Effector CD8-positive, alpha-beta T cell (primary cell): ENCODE results near the gene TFEB.

ENCODE experiments used
- DNase-seq: peaks from one replicate; lab custom pipeline; 2025; lab: John Stamatoyannopoulos, UW

The TFEB gene

DNA sequence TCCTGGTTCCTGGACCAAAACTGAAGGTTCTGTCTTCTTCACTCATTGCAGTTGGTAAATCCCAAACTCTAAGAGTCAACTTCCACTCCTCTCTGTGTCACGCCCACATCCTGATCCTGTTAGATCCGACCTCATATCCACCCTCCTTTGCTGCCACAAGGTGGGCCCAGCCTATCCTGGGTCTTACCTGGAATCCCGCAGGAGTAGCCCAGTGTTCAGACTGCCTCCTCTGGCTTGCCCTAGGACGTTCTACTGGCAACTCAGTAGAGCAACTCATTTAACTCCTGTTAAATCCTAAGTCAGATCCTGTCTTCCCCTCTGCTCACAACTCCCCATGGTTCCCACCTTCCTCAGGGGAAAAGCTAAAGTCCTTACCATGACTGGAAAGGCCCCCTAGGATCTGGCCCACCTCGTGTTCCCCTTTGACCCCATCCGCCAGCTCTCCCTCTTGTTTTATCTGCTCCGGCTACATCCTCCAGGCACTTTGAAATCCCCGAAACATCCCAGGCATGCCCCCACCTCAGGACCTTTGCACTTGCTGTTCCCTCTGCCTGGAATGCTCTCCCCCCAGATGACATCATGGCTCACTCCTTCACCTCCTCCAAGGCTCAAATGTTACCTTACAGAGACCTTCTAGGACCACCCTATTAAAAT, 43.9 kb downstream of the TFEB start:
- no peak for DNase-seq

DNA sequence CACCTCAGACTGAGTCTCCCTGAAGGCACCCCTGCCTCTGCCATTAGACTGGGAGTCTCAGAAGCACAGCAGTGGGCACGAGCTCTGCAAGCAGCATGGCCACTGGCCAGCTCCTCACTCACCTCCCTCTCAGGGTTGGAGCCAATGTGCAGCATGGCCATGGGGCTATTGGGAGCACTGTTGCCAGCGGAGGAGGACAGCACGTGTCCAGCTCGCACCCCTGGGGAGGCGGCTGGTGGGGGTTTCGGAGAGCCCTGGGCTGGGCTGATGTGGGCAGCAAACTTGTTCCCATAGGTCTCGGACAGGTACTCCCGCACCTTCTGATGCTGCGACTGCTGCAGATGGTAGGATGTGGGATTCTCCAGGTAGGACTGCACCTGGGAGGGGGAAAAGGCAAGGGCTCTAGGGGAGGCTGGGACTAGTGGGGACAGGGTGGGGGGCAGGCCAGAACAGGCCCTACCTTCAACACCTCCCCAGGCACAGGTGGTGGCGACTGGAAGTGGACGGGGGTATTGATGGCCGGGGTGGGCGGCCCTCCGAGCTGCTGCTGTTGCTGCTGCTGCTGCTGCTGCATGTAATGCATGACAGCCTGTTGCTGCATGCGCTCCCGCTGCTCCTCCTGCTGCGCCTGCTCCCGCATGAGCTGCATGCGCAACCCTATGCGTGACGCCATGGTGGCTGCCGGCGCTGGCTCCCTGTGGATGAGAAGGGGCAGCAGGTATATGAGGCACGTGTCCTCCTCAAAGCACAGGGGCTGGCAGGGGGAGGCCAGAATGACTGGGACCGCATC, 44.7 kb downstream of the TFEB start:
- DNase-seq: no peak

DNA sequence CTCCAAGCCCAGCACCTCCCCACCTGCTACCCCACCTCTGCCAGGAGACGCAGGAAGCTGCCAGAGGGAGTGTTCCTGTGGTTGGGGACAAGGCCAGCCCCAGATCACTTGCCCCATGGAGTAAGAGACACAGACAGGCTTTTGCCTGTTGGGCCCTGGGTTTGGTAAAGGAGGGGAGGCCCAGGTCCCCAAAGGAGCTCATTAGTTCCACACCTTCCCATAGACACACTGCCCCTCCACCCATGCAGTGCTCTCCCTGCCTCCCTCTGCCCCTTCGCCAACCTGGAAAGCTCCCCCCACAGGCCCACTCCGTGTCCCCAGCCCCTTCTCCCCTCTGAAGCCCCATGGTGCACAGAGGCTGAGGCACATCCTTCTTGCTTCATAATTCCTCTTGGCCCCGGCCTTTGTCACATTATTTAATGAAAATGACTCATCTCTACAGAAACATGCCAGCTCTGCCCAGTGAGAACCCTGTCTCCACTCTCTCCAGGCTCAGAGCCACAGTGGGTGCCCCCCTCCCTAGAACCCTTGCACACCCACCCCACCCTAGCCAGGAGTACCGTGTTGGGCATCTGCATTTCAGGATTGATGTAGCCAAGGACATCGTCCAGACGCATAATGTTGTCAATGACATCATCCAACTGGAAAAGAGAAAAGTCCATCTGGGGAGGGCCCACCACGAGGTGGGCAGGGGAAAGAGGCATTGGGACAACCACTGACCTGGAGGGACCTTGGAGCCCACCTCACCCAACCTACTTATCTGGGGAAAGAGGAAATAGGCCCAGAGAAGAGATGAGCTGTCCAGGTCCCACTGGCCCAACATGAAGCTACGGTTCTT, 46.0 kb downstream of the TFEB start:
- DNase-seq: no peak

DNA sequence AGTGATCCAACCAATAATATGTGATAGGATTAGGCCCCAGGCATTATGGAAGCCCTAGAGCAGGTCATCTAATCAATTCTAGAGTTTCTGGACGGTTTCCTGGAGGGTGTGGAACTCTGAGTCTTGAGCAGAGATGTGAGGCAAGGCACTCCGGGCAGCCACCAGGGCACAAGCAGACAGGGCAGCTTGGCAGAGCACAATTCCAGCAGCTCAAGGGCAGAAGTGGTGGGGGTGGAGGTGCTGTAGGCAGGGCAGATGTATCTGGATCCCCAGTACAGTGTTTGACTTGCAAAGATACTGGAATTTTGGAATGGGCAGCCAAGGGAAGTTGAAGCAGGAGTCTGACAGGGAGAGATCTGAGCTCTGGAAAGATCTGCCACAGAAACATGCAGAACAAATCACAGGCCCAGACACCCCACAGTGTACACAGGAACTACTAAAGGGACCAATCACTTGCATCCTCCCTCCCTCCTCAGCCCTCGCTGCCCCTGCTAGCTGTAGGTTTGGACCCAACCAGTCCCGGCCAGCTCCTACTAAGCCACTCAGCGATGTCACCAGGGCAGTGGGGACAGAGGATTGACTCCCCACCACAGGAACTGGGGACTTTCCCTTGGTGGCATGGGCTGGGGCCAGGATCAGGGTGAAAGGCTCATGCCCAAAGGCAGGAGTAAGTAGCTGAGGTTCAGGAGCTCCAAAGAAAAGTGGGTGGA, 47.0 kb downstream of the TFEB start:
- DNase-seq: no peak

DNA sequence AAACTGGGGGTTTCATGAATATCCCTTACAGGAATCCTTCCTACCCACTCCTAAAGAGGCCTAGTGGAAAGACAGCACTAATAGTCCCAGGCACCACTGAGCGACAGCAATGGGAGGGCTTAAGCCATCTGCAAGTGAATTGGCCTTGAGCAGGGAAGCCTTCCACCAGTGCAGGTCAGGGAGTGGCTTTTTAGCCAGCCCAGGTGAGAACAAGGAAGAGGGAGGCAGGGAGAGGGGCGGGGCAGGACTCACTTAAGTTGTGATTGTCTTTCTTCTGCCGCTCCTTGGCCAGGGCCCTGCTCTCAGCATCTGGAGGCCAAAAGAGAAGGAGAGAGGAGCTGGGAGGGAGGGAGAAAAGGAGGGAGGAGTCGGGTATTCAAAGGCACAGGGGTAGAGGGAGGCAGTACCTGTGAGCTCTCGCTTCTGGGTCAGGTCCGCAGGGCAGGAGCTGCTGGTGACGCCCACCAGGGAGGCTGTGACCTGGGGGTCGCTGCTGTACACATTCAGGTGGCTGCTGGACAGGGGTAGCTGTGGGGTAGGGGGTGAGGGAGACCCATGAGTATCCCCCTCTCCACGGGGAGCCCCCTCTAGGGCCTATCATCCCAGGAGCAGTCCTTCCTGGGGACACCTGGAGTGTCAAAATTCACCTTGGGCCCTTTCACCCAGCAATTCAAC, 47.8 kb downstream of the TFEB start:
- no peak for DNase-seq

DNA sequence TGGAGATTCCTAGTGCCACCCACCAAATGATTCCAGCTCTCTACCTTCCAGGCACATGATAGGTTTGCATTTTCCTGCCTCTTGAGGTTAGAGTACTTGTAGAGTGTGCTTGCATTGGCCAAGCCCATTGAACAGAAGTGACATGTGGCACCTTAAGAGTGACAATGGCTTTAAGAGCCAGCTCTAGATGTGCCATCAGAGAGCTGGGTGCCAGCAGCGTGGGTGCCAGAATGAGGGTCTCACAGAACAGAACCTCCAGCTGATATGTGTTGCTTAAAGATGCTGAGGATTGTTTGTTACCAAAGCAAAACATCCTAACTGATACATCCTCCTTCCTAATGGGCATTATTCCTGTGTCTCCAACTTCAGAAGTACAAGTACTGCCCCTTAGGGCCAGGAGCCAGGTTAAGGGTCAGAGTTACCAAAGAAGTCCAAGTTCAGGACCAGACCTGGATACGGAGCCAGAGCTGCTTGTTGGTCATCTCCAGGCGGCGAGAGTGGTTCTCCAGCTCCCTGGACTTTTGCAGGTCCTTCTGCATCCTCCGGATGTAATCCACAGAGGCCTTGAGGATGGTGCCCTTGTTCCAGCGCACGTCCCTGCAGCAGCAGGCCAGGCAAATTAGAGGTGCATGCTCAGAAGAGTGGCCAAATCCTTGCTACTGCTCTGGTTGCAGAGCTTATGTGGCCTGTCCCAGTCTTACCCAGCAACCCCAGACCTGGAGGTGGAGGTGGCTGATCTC, 49.6 kb downstream of the TFEB start:
- DNase-seq: no peak

DNA sequence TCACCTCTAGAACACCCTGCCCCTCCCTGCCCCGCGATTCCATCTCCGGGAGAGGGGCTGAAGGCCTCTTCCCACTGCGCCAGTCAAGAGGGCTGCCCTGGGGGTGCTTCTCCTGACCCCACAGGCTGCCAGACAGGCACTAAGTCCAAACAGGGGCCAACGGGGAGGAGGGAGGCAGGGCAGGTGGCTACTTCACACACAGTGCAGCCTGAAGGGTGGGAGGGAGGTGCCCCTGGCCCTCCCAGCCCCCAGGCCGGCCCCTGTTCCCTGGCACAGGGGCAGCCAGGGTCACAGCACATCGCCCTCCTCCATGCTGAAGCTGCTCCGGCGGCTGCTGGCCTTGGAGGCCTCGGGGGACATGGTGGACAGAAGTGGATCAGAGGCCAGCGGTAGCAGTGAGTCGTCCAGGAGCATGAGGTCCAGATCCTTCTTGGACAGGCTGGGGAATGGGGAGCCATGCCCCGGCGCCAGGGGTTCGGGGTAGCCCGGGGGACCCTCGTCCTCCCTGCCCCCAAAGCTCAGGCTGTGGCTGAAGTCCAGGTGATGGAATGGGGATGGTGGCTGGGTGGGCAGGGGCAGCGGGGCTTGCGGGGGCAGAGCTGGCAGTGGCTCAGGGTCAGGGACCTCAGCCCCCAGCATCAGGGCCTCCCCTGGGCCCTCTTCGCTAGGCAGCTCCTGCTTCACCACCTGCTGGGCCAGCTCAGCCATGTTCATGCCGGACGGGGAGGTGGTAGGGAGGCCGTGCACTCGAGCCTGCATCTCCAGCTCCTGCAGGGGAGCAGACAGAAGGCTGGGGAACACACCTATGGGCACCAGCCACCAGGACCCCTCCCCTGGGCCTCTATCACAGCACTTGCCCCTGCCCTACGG, 50.9 kb downstream of the TFEB start:
- no peak for DNase-seq

DNA sequence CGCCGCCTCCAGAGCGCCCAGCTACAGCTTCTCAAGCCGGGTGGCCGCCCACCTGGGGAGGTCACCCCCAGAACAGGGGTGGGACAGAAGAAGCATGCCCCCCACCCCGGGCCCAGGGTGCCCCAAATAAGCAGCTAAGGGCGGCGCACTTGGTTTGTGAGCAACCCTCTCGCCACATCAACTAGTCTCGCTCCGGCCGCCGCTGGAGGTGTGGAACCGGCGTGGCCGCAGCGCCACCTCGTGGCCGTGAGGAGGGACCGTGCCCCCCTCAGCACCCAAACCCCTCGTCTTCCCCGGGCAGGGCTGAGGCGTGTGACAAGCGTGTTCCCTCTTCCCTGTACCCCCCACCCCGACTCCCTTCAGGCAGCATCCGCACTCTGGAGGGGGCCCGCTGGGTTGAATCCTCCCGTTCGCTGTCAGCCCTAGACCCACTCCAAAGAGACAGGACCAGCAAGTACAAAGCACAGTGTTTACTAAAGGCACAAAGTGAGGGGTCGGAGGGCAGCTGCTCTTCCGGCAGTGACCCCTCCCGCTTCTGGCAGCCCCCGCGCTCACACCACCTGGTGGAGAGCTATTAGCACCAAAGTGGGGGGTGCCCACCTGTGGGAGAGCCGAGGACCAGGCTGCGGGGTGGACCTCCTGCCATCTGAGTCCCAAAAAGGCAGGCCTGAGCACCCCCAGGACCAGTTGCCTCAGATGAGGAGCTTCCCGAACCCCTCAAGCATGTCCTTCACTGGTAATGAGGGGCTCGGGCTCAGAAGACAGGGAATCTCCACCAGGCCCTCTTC, 51.7 kb downstream of the TFEB start:
- peak; percentile 56 for DNase-seq

DNA sequence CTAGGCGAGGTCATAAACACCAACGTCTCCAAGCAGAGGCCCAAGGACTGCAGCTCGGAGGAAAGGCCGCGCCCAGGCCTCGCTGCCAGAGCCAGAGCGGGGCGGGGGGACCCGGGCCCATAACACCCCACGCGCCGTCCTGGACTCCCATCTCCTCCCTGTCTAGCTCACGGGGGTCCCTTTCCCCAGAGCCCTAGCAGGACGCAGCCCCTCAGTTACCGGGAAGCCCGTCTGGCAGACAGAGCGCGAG, 52.2 kb downstream of the TFEB start:
- DNase-seq: no peak

DNA sequence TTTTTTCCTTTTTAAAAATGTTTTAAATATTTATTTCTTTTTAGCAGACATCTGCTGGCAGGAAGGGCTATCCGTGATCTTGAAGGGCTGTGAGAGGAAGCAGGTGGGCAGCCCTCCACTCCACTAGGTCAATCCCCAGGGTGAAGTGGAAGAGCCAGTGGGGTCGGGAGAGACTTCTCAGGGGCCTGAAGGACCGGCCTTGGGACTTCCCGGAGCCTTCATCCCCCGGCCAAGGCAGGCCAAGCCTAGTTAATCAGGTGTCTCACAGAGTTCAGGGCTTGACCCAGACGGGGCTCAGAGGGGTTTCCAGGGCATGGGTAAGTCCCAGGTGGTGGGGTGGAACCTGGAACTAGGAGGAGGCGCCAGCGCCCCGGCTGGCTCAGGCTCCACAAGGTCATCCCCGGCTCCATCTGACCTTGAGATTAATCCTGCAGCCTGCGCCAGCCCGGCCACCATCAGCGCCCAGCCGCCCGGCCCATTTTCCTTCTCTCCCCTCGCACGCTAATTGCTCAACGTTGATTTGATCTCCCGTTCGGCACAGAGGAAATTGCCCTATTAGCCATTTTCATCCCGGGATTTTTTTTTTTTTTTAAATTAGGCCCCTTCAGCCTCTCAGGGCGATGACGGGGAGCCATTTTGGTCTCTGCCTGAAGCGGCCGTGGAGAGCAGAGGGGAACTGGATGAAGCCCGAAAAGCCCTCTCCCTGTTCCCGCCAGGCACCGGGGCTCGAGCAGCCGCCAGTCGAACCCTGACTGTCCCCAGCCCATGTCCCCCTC, 52.7 kb downstream of the TFEB start:
- no peak for DNase-seq

DNA sequence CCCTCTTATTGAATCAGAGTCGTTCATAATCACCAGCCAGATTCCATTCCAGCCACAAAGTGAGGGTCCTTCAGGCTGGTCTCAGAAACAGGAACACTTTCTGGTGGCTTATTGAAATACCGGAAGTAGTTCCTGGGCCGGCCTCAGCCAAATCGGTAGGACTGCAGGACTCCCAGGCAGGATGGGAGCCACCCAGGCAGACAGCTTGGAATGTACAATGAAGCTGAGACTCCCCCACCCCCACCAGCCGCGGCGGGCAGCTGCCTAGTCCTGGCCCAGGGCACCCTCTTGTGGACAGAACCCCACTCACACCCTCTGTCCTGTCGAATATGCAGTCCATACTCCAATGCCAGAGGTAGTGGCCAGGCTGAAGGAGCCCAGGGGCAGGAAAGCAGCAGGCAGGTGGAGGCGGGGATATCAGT, 53.3 kb downstream of the TFEB start:
- peak; percentile 46 for DNase-seq

DNA sequence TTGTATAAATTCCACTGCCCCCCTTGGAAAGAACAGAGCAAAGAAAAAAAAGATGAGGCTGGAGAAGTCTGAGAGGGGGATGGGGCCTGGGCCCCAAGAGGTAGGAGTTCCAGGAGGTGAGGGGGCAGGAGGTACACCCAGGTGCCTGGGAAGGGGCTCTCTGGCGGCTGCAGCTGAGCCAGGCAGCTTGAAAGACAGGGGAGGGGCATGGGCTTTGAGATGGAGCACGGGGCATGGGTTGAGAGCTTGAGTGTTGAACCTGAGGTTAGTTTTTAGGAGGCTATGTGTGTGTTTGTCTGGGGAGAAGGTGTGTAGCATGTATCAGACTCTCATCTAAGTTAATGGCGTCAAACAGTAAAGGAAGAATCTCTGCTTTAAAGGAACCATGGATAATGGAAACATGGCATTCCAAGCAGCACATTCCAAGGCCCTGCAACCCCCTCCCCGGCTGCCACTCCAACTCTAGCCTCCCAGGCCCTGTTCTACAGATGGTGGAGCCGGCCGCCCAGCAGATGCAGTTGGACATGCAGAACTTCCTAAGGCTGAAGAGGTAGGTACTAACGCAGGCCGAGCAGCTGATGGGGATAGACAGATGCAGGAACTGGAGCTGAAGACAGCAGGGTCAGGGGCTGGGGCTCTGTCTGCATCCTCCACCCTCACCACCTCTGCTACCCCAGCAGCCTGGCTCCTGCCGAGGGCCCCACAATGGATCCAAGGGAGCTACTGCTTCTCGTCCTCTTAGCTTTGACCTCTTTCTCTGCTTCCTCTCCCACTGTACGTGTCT, 55.0 kb downstream of the TFEB start:
- no peak for DNase-seq

DNA sequence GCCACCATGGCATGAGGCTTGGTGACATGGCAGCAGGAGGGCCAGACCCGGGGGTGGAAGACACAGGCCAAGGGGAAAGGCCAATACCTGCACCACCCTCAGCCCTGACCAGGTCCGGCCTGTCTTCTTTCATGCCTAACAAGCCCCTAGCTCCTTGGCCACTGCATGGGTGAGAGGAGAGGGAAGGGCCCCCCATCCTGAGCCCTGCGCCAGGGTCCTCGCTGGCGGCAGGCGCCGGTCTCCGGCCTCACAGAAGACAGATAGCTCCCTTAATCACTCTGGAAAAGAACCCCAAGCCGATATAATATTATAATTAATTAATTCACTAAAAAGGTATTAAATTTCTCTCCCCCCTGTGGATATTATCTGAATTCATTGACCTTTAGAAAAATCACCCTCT, 55.7 kb downstream of the TFEB start:
- DNase-seq: no peak

DNA sequence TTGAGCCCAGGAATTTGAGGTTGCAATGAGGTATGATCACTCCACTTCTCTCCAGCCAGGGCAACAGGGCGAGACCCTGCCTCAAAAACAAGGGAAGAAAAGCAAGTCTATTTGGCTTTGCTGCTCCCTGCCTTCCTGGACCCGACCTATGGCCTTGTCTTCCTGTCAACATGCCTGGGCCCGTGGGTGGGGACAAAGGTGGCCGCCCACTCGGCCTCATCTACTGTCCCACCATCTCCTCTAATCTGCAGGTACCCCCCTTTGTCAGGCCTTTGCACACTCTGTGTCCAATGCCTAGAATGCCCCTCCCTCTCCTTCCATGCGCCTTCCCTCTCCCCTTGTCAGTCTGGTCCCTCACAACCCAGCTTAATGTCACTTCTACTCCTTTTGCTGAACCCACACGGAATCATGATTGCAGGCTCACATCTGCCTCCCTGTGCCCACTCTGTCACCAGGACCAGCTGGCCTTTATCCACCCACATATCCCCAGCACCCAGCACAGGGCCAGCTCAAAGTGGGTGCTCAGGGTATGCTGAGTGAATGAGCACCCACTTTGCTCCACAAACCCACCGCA, 56.8 kb downstream of the TFEB start:
- DNase-seq: no peak

DNA sequence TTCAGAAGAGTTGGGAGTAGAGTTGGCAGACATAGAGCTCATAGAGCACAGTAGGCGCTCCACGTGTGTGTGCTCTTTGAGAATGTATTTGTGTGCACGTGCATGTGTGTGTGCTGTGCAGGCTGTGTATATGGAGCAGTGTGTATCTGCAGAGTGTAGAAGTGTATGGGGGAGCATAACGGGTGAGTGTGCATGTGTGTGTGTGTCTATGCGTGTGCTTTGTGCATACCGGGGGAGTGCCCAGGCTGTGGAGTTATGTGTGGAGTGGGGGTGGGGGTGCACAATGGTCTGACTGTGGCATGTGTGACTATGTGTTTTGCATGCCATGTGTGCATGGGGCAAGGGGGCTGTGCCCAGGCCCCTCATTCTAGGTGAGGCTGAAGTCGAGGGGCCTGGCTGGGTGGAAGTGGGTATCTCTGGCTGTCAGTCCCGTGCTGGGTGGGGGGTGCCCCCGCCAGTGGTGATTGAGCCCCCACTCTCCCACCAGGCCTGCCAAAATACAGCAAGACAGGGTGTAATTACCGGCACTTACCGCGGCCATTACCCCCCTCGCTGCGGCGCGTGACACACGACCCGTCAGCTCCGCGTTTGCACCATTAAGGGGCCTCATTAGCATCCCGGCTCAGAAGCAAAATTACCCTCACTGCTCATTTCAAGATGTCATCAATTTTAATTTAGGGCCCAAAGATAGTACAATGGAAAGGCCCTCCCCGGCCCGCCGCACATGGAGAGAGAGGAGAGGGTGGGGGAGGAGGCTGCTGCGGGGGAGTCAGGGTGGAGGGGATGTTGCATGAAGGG, 58.1 kb downstream of the TFEB start:
- no peak for DNase-seq

DNA sequence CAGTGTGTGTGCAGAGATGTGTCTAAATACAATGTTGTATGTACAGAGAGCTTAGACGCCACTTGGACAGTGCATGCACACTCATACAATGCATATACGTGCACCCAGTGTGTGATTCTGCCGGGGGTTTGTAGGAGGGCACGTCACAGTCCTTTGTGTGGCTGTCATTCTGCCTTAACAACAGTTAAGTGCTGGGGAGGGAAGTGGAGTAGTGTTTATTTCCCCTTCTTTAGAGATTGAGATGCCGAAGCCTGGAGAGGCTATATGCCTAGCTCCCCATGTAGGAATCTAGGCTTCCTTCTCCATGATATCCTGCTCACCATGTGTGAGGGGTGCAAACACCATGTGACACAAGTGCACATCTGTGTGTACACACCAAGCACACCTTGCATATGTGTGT, 59.0 kb downstream of the TFEB start:
- no peak for DNase-seq

DNA sequence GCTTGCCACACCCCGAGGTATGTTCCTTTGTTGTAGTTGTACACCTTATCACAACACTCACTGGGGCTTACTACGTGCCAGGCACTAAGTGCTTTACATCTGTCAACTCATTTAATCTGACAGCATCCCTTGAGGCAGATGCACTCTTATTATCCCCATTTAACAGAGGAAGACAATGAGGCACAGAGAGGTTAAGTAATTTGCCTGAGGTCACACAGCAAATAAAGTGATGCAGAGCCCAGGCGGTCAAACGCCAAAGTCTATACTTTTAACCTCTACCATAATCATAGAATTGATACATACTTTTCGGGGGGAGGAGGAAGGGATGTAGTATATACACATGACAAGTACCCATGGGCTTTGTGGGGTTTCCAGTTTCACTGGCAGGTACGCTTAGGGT, 59.4 kb downstream of the TFEB start:
- no peak for DNase-seq
